HG02763 (cell line): ENCODE measurements around the gene VPS26C.

Experiments used
- ATAC-seq: cut with Tn5 transposase; IDR thresholded peaks from one replicate; pipeline ENCODE4 v1.9.1; 2021; ENCODE audit warnings: mild to moderate bottlenecking, moderate library complexity; ENCODE audit not compliant: unreplicated experiment

Gene VPS26C

DNA sequence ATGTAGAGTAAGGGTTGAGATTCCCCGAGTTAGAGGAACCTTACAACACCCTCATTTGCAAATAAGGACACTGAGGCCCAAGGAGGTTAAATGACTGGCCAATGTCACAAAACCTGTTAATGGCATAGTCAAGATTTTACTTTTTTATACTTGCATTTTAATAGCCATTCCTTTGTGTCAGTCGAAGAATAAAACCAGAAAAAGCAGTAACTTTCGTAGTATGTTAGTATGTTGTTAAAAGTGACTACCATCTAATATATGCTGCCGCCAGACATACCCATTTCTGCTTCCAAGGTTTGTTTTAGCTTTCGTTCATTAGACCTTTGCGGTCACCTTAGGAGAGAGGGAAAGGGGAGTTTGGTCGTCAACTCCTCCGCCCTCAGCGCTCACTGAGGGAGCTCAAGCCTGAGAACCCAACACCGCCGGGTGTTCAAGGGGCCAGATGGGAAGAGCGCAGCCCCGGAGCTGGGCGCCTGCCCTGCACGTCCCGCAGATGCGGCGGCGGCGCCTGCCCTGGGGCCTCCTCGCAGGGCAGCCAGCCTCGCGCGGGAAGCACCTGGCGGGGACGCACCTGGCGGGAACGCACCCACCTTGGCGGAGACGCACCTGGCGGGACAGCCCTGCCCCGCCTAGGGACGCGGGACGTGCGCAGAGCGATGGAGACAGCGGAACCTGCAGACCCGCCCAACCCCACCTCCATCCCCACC is 466 bp downstream of the VPS26C start:
- ATAC-seq = peak; percentile 2

DNA sequence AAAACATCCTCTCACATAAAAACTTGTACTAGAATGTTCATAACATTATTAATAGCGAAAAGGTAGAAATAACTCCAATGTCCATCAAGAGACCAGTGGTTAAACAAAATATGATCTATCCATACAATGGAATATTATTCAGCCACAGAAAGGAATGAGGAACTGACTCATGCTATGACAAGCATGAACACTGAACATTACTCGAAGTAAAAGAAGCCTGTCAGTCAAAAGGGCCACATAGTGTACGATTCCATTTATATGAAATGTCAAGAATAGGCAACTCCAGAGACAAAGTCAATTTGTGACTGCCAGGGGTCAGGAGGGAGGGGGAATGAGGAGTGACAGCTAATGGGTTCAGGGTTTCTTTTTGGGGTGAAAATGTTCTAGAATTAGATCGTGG is 2.3 kb downstream of the VPS26C start:
- ATAC-seq = no peak

DNA sequence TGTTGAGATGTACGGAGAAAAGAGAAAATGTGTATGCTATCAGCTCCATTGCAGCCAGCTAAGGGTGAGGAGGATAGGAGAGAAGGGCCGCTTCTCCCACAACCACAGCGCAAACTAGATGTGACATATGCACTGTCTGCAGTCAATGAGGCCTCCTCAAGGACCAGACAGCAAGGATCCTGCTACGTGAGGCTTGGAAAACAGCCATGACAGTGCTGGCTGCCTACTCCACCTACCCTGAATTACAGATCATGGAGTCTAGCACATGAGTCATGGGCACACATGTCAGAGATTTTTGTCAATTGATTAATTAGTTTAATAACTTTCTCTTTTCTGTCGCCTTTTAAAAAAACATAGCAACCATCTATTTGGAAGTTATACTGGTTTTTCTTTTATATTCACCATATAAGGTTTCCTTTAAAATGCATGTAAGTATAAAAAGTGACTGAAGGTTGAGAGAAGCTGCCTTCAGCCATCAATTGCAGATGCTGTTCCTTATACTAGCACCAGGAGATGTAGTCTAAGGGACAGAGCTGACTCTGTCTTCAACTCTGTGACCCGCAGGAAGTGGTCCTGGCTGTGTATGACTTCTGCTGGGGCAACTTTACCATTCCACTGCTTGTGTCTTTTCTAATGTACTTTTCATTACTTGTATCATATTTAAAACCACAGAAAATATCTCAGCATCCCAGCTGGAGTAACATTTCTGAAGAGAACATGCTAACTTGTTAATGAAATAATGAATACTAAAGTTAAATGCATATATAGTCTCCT is 3.1 kb downstream of the VPS26C start:
- no peak for ATAC-seq

GRCh38 chr21:37259426-37259825 is 7.7 kb downstream of the VPS26C start:
- no peak for ATAC-seq

DNA sequence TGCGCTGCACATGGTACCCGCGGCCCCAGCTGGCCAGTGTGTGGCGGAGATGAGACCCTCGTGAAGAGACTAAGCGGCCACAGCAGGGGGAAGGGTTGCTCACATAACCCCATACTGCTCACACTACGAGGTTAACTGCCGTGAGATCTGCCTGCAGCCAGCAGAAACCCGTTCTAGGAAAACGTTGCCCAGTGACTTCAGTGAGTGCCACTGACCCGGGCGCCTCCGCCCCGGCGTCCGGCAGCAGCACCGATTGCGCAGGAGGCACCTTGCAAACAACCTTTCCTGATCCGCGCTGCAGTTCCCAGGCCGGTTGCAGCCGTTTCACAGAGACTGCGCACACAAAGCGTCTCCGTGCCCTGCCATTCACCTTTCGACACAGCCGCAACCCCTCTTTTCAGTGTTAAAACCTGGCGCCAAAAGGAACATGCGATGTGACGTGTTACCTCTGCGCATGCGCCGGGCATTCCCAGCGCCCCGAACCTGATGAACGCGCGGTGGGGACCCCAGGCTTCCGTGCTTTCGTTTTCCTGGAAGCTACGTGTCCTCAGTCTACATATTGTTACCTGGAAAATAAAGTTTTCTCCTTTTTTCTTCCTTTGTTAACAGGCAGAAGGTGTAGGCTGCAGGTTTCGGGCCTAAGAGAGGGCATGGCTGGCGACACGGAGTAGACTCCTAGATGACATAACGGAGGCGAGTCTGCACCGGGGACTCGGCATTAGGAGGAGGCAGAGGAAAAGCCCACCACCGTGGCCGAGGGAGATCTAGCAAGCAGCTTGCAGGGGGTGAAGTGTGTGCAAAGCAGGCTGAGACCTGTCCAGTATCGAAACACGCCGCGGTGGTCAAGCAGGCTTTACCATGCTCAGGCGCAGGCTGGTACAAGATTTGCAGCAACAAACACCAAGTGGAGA is 8.9 kb downstream of the VPS26C start:
- ATAC-seq = peak; percentile 69

- peak; percentile 30 for ATAC-seq
Observed at GRCh38 chr21:37257511-37257966, 9.6 kb downstream of the VPS26C start.

GRCh38 chr21:37253991-37254390 is 13.1 kb downstream of the VPS26C start:
- no peak for ATAC-seq

GRCh38 chr21:37251294-37251634 is 15.9 kb downstream of the VPS26C start:
- no peak for ATAC-seq

- no peak for ATAC-seq
Observed at GRCh38 chr21:37249112-37249904, 17.8 kb downstream of the VPS26C start.

GRCh38 chr21:37248298-37248697 is 18.8 kb downstream of the VPS26C start:
- ATAC-seq = no peak

DNA sequence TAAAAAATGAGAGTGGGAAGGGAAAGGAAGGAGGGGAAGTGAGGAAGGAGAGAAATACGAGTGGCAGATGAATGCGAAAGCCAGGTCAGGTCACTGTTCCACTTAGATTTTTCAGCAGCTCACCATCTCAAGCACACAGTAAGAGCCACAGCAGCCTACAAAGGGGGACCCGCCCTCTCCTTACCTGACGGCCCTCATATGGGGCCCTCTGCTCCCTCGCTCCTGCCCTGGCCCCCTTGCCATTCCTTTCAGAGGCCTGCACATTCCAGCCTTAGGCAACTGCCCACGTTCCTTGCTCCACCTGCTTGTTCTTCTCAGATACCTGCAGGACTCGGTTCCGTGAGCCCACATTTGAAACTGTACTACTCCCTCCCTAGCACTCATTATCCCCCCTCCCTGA is 22.0 kb downstream of the VPS26C start:
- ATAC-seq = no peak

DNA sequence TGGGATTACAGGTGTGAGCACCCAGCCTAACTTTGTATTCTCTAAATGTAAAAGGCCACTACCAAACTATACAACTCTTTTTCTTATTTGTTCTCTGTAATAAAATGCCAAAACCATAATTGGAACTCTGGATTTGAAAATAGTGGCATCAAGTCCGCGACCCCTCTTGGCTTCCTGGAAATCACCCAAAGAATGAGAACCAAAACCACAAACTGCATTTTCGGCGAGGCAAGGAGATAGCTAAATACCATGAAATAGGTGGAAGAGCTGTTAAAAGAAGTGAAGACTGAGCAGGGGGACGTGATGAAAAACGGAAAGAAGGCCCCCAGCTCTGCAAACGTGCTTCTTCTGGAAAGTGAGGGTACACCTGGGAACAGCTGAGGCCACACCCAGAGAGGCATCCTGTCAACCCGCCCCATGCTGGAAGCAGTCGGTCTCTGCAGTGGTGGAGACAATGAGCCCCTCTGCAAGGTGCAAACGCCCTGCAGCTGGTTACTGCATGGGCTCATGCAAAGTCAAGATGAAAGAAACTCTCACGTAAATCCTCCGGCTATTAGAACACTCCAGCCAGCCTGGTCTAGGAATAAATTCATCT is 22.5 kb downstream of the VPS26C start:
- ATAC-seq = no peak

DNA sequence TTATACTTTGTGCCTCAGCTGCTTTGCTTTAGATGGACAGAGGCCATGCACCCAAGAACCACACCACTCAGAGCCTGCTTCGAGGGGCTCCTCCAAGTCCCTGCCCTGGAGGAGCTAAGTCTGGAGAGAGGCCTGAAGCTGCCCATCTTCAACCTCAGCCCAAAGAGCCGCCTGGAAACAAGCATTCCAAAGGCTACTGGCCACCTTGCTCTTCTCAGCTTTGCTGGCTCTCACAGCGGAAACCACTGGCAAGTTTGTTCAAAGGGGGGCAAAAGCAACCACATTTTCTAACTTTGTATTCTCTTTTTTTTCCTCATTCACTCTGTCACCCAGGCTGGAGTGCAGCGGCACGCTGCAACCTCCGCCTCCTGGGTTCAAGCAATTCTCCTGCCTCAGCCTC is 23.2 kb downstream of the VPS26C start:
- no peak for ATAC-seq

DNA sequence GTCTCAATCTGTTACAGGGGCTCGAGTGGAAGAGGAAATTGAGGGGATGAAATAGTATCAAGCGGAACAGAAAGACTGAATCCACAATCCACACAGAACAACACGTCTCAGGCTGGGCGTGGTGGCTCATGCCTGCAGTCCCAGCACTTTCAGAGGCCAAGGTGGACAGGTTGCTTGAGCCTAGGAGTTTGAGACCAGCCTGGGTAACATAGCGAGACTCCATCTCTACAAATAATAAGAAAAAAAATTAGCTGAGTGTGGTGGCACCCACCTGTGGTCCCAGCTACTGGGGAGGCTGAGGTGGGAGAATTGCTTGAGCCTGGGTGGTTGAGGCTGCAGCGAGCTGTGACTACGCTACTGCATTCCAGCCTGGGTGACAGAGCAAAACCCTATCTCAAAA is 25.7 kb downstream of the VPS26C start:
- ATAC-seq = no peak

DNA sequence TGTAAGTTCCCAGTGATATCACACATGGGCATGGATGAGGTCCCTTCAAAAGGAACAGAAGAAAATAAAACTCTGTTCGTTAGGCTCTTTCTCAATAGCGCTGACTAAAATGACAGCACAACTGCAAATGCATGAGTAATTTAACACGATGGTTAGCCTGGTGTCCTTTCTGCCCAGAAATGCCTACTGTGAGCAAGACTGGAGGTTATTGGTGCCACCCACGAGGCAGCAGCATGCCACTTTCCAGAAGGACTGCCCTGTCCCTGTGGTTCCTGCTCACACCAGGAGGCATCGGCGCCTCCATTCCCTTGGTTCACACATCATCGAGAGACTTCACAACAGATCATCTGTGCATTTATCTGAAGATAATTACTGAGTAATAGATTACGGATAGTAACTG is 26.2 kb downstream of the VPS26C start:
- no peak for ATAC-seq

GRCh38 chr21:37237764-37238163 is 29.4 kb downstream of the VPS26C start:
- ATAC-seq = no peak

DNA sequence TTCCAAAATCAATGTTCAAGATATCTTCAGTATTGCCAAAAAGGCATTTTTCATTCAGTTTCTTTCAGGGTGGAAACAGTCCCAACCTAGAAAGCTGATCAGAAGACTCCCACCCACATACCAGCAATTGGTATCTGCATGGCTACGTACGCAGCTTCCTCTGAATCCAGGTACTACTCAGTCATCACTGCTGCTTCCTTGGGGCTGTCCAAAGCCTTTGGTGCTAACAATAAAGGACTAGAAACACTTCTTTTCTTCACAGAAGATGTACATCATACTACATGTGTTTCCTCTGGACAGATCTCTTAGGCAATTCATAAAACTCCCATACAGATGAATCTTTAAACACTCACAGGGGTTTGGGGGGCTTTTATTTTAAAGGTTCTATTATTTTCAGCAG is 29.8 kb downstream of the VPS26C start:
- ATAC-seq = no peak

DNA sequence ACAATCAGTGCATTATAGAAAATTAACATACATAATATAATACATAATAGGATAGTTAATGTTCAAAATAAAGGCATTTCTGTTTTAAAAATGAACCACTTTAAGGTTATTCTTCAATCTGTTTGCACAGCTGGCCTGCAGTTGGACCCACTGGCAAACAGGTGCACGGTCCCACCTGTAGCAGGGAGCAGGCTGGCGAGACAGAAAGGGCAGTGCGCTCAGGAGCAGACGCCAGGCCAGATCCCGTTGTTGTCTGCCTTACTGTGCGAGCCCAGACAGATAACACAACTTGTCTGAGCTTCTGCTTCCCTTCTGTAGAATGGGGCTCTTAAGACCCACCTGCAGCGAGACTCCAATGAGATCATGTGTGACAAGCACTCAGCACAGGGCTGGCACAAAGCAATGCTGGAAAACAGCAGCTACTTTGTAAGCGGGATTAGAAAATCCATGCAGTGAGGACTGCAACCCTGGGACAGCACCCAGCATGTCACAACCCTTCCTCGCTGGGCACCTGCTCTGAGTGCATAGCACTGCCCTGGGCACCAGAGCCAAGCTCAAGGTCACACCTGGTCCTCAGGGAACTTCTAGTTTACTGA is 33.5 kb downstream of the VPS26C start:
- ATAC-seq = no peak

- ATAC-seq = peak; percentile 66
Observed at GRCh38 chr21:37232274-37233018, 34.7 kb downstream of the VPS26C start.
